ENCODE data around the gene ATL2. TPM values are rescaled to one million over a fixed set of nuclear protein-coding genes. Genes with fewer than 3 reads are reported as not detected.

The ATL2 gene
- total and polyA plus RNA-seq, 2 experiments from 2014 or later: 28.7 to 86.5 TPM

DNA sequence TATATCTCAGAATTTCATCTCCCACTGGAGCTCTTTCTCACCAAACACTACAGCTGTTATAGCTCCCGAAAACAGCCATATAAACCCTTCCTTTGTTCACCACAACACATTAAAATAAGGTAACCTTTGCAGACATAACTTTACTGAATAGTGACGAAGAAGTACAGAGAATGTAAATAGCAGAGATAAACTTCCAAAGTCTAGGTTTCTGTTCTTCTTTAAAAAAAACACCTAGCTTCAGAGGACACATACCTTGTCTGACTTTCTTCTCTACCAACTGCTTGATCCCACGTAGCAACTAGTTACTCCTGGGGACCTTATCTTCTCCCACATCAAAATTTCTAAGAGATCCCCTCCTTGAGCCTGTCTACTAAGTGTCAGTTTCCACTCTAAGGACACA, 32.3 kb downstream of the ATL2 start:
- peak overlapping the region; percentile 20 for H3K27ac ChIP-seq
- DNase-seq (ENCODE audit: low read depth in 1 of 2, low spot score in 1 of 2): no peak
- no peak for TF ChIP-seq CTCF (IDR thresholded peaks at IDR 0.05; ENCODE audit: low read depth, low read length)
- H3K4me3 ChIP-seq: no peak overlapping the region
- peaks cover 8% of the 10 kb centered on the region for H3K4me1 ChIP-seq (ENCODE audit: low read depth)
- peaks cover 22% of the 10 kb centered on the region for H3K36me3 ChIP-seq
- no peaks in the 10 kb centered on the region for H3K9me3 ChIP-seq (ENCODE audit: low read depth)
- H3K27me3 ChIP-seq: no peaks in the 10 kb centered on the region

- no peaks in the 10 kb centered on the region for H3K9me3 ChIP-seq (ENCODE audit: low read depth)
- peaks cover 8% of the 10 kb centered on the region for H3K4me1 ChIP-seq (ENCODE audit: low read depth)
- H3K36me3 ChIP-seq: peaks cover 22% of the 10 kb centered on the region
- no peak overlapping the region for H3K27ac ChIP-seq
- no peaks in the 10 kb centered on the region for H3K27me3 ChIP-seq
- DNase-seq (ENCODE audit: low read depth in 1 of 2, low spot score in 1 of 2): no peak
- no peak for TF ChIP-seq CTCF (IDR thresholded peaks at IDR 0.05; ENCODE audit: low read depth, low read length)
- H3K4me3 ChIP-seq: no peak overlapping the region
Observed at GRCh38 chr2:38343212-38343611, 33.9 kb downstream of the ATL2 start.

- Histone ChIP-seq H3K36me3 (peaks cover 20% of the 10 kb centered on the region), H3K9me3 (ENCODE audit: low read depth) (no peaks in the 10 kb centered on the region), H3K27ac (no peak overlapping the region), H3K4me3 (no peak overlapping the region), H3K27me3 (no peaks in the 10 kb centered on the region), H3K4me1 (ENCODE audit: low read depth) (no peaks in the 10 kb centered on the region)
- DNase-seq (ENCODE audit: low read depth in 1 of 2, low spot score in 1 of 2): no peak
- no peak for TF ChIP-seq CTCF (IDR thresholded peaks at IDR 0.05; ENCODE audit: low read depth, low read length)
Observed at GRCh38 chr2:38336621-38337020, 40.5 kb downstream of the ATL2 start.

- TF ChIP-seq CTCF (IDR thresholded peaks at IDR 0.05; ENCODE audit: low read depth, low read length): no peak
- H3K4me3 ChIP-seq: no peak overlapping the region
- H3K27ac ChIP-seq: no peak overlapping the region
- no peaks in the 10 kb centered on the region for H3K9me3 ChIP-seq (ENCODE audit: low read depth)
- no peaks in the 10 kb centered on the region for H3K27me3 ChIP-seq
- no peaks in the 10 kb centered on the region for H3K4me1 ChIP-seq (ENCODE audit: low read depth)
- no peak for DNase-seq (ENCODE audit: low read depth in 1 of 2, low spot score in 1 of 2)
- H3K36me3 ChIP-seq: peaks cover 9% of the 10 kb centered on the region
Observed at GRCh38 chr2:38330754-38331153, 46.3 kb downstream of the ATL2 start.

- Histone ChIP-seq H3K4me1 (ENCODE audit: low read depth) (no peaks in the 10 kb centered on the region), H3K27ac (no peak overlapping the region), H3K4me3 (no peak overlapping the region), H3K27me3 (no peaks in the 10 kb centered on the region), H3K9me3 (ENCODE audit: low read depth) (no peaks in the 10 kb centered on the region), H3K36me3 (peaks cover 4% of the 10 kb centered on the region)
- DNase-seq (ENCODE audit: low read depth in 1 of 2, low spot score in 1 of 2): no peak
- no peak for TF ChIP-seq CTCF (IDR thresholded peaks at IDR 0.05; ENCODE audit: low read depth, low read length)
Observed at GRCh38 chr2:38327580-38327979, 49.5 kb downstream of the ATL2 start.

DNA sequence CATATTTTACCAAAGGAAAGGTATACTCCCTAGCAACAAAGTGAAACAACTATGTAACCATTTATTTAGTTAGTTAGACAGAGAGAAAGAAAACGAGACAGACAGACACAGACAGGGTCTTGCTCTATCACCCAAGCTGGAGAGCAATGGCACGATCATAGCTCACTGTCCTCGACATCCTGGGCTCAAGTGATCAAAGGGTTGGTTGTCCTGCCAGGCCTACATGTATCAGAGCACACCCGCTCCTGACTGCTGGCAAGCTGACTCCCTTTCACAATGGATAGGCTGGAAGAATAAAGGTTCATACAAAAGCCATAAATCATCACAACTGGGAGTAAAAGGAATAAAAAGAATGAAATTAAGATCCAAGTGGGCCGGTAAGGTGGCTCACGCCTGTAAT, 53.5 kb downstream of the ATL2 start:
- Histone ChIP-seq H3K4me3 (no peak overlapping the region), H3K27ac (no peak overlapping the region), H3K9me3 (ENCODE audit: low read depth) (no peaks in the 10 kb centered on the region), H3K36me3 (no peaks in the 10 kb centered on the region), H3K4me1 (ENCODE audit: low read depth) (peaks cover 6% of the 10 kb centered on the region), H3K27me3 (no peaks in the 10 kb centered on the region)
- TF ChIP-seq CTCF (IDR thresholded peaks at IDR 0.05; ENCODE audit: low read depth, low read length): no peak
- no peak for DNase-seq (ENCODE audit: low read depth in 1 of 2, low spot score in 1 of 2)
